HG03196 (cell line): ENCODE measurements around the gene PDXDC1.
"Not testable (repeated sequence)": the region's sequence is repeated elsewhere in the genome, so short reads cannot be mapped to it uniquely, and the experiment has no call there.

Experiments
- ATAC-seq: cut with Tn5 transposase; IDR thresholded peaks from one replicate; pipeline ENCODE4 v1.9.1; 2021; ENCODE audit not compliant: unreplicated experiment

The PDXDC1 gene

DNA sequence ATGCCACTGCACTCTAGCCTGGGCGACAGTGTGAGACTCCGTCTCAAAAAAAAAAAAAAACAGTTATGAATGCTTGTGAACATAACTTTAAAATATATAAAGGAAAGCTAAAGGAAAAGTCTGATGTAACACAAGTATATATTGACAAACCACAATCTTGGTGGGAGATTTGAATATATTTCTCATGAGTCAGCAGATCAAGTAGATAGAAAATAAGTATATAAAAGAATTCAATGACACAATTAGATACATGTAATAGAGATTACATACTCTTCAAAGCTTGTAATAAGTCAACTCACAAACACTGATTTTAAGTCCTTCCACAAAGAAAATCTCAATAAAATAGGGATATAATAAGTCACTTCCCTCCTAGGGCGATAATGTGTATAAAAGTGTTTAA, 40.8 kb downstream of the PDXDC1 start:
- not testable (repeated sequence) for ATAC-seq

DNA sequence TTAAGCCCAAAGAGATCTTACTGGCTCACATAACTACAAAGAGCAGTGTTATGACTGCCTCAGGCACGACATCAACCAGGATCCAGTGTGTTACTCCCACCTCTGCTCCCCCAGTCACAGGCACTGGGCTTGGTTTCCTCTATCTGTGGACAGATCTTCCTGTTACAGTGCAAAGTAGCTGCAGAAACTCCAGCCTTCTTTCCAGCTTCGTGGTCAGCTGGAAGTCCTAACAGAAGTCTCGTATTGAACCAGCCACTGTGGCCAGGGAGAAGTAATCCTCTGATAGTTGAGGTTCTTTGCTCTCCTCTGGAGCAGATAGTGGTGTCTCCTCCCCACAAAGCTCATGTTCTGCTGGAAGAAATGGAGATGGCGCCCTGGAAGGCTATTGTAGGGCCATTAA, 41.5 kb downstream of the PDXDC1 start:
- not testable (repeated sequence) for ATAC-seq

DNA sequence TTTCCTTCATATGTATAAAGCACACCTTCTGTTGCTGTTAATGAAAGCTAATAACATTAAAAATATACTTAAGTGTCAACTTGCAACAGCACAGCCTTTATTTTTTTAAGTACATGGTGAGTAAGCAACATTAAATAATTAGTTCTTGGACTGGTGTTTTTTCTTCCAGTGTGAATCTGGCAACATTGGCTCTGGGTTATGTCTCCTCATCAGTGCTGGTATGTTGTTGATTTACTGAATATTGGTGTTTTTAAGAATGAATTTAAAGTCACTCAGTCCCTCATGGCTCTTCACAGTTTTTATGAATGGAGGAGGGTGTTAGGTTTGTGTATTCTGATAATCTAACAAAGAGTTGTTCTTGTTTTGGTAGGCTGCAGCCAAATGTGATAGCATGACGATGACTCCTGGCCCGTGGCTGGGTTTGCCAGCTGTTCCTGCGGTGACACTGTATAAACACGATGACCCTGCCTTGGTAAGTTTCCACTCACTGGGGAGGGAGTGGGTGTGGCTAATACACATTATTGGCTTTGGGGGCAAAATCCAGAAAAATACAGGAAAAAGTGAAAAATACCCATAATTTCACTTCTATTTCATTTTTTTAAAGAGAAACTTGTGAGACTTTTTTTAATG, 42.2 kb downstream of the PDXDC1 start:
- ATAC-seq = not testable (repeated sequence)

DNA sequence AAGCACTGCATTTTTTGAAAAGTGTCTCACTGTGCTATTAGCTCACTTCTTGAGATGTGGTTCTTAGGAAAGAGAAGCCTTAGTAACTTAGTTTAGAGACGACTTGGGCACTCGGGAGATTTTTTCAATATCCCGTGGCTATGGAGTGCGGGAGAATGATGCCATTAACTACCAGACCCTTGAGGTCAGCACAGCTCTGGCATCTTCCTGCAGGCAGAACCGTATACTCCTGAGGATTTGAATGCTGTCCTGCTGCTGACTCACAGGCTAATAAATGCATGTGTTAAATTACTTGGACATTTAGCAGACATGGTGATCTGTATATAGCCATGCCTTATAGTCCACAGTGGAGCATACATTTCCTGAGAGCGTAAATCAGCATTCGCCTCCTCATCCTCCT, 46.6 kb downstream of the PDXDC1 start:
- not testable (repeated sequence) for ATAC-seq

DNA sequence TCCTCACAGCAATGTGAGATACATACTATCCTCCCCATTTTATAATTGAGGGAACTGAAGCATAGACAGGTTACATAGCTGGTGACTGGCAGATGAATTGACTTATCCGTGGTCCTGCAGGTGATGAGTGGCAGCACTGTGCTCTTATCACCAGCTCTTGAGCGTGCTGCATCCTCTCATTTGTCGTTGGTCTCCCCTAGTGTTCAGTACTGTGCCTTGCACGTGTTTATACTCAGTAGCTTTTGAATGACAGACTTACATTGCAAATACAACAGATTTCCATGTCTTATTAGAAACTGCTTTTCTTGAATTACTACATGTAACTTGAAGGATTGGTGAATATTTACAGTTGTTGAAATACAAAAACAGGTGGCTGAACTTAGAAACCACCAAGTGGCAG, 47.4 kb downstream of the PDXDC1 start:
- ATAC-seq = peak; percentile 46

DNA sequence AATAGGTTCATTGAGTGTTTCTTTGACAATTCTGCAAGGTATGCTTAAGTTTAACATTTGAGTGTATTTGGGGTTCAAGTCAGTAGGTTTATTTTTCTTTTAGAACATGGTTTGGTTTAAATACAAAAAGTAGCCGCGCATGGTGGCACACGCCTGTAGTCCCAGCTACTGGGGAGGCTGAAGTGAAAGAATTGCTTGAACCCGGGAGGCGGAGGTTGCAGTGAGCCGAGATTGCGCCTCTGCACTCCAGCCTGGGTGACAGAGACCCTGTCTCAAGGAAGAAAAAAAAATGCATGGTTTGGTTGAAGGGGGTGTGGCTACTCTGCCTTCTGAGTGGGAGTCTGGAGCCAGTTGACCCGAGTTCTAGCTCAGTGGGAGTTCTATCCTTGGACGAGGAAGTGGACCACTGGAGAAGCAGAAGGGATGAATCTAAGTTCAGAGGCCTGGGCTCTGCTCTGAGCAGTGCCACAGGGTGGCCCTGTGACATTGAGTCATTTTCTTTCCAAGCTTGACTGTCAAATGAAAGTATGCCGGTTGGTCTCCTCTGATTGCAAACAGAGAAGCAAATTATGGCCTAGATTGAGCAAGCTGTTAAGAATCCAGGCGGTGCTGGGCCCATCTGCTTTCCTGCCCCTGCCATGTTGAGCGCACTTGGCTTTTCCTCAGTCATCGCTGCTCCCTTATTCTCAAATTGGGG, 48.7 kb downstream of the PDXDC1 start:
- ATAC-seq = not testable (repeated sequence)

DNA sequence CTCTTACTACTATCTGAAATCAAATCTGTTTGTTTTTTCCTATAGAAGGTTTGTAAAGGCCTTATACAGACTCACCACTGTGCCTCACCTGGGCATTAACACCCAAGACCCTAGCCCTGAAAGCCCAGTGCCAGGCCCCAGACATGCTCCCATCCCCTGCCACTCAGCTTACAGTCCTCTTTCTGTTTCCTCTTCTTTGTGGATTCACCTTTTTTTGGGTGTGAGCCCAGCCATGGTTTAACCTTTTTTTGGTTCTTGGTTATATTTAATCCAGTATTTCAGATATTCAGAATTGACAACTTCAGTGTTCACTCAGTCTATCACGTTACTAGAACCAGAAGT, 50.0 kb downstream of the PDXDC1 start:
- ATAC-seq = not testable (repeated sequence)

DNA sequence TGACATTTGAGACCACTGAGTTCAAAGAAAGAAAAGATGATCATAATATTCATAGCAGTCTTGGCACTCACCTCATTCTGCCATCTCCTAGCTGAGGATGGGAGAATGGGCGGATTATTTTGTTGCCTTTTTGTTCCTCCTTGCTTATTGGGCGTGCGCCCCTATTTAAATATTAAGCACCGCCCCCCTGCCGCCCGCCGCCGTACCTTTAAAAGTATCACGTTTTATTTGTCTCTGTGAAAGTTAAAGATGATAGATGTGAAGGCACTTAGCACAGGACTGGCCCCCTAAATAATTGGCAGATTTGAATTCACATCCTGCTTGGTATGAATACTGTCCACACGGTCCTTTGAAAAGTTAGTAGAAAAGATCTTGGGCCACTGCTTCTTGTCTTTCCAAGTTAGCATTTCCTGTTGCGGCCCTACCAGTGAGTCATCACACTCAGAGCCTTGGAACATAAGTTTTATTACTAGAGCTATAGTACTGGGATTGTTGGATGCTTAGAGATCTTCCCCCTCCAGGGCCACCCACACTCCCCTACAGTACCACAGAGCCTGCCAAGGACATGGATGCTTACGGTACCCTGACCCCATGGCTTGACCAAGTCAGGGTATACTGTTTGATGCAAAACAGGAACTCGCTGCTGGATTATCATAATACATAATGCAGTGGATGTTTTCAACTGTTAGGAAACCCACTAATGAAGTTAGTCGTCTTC, 50.6 kb downstream of the PDXDC1 start:
- not testable (repeated sequence) for ATAC-seq

DNA sequence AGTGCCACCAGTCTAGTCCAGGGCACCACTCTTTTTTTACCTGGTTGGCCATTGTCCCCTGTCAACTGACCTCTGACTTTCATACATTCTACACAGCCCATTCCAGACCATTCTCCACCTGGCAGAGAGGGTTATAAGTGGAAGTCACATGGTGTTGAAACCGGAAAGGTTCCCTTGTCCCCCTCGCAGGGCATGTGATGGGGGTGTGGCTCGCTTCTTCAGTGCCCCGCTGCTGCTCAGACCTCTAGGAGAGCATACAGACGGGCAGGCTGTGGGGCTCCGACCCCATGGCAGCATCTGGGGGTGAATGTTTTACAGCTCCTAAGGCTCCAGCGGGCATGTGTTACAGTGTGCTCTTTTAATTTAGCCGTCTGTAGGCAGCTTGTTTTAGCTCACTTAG, 52.2 kb downstream of the PDXDC1 start:
- not testable (repeated sequence) for ATAC-seq

DNA sequence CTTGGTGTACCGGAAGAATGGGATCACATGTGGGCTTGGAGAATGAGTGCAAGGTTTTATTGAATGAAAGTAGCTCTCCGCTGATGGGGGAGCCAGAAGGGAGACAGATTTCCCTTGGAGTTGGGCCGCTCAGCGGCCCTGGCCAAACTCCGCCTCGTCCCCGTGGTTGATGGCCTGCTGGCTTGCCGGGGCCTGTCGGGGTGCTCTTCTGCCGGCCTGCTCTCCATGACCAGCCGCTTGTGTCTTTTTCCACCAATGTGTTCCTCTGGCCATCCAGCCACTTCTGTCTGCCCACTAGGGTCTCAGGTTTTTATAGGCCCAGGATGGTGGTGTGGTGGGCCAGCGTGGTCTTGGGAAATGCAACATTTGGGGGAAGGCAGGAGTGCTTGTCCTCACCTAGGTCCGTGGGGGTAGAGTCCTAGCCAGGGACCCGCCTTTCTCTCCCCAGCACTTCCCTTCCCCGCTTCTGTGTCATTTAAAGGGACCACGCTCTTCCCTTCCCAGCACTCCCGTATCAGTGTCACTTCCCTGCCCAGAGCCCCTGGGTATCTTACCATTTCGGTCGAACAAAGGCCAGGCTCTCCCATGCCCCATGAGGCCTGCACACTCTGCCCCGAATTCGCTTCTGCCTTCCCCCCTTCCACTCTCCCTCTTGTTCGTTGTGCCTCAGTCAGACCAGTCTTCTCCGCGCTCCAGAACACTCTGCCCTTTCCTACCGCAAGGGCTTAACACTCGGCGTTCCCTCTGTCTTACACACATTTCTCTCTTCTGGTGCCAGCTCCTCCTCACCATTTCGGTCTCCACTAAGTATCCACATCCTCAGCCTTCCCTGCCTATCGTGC, 52.9 kb downstream of the PDXDC1 start:
- not testable (repeated sequence) for ATAC-seq

DNA sequence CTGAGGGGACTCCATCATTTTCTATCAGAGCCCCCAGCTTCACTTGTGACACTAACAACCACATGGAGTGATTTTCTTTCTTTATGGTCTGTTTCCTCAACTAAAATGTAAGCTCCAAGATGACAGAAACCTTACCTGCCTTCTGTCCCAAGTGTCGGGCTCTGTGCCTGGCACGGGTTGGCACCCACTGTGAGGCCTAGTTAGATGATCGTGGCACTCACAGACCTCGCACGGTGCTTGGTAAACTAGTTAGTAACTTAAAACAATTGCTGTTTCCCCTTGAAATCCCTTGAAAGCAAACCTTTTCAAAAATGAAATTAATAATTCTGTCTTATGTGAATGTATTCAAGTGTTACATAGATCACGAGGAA, 53.5 kb downstream of the PDXDC1 start:
- not testable (repeated sequence) for ATAC-seq

DNA sequence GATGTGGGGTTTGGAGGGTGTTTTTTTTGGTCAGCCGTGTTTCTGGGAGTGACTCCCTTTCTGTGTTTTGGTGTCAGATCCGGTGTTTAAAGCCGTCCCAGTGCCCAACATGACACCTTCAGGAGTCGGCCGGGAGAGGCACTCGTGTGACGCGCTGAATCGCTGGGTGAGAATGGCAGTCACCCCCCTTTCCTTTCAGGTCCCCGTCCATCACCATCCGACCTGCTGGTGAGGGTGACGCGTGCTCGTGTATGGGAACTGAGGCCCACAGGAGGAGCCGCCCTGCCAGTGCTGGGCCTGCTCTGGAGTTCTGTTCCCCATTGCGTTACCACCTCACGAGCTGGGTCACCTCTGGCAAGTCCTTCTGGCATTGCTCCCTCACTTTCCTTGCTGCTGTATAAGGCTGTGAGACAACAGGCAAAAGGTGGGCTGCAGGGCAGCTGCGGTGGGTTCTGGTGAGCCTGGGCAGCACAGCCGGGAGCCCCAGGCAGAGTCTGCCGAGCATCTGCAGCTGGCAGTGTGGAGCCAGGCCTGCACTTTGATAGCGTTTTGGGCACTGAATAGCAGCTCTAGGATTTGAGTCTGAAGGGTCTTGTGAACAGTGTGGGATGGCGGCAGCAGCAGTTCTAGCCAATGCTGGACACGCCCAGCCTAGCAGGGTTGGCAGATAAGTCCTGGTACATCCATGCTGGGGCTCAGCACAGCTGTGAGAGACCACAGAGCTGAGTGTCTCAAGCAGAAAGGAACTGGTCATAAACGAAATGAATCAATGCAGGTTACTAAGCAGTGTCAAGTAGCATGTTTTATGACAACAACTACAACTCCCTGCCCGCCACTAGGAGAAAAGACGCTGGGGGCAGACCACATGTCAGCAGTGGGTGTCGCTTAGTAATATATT, 54.2 kb downstream of the PDXDC1 start:
- ATAC-seq = not testable (repeated sequence)

DNA sequence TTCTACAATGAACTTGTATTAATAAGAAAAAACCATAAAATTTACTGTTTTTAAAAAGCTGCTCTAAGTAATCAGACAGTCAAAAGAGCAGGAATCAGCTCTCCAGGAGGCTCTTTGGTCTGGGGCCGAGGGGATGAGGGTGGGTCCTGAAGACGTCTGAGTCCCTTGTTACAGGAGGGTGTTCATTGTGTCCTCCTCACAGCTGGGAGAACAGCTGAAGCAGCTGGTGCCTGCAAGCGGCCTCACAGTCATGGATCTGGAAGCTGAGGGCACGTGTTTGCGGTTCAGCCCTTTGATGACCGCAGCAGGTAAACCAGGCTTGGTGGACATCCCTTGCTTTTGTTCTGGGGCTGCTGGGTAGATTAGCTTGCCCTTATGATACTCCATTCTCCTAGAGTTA, 54.9 kb downstream of the PDXDC1 start:
- ATAC-seq = not testable (repeated sequence)

DNA sequence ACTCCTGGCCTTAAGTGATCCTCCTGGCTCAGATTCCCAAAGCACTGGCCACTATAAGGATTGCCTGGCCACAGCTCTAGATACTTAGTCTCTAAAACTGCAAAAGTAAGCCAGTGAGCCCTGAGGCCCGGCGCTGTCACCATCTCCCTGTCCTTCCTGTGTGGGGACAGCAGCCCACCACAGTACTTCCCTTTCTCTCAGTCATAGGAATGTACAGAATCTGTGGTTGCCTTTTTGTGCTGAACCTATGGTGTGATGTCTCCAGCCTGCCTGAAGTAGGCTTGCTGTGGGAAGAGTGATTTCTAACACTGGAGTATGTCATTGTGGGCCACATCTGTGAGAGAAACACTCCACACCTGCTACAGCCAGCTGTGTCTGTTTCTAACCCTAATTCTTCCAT, 56.4 kb downstream of the PDXDC1 start:
- ATAC-seq = no peak

DNA sequence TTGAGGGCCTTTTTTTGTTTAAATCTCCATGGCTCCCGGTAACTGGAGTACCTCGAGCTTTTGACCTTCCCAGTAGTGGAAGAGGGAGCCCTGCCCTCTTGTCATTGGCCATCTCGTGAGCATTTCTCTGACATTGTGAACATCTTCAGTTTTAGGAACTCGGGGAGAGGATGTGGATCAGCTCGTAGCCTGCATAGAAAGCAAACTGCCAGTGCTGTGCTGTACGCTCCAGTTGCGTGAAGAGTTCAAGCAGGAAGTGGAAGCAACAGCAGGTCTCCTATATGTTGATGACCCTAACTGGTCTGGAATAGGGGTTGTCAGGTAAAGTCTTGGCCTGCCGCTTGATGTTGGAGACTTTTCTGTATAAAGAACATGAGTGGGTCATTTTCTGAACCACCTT, 56.8 kb downstream of the PDXDC1 start:
- ATAC-seq = no peak

DNA sequence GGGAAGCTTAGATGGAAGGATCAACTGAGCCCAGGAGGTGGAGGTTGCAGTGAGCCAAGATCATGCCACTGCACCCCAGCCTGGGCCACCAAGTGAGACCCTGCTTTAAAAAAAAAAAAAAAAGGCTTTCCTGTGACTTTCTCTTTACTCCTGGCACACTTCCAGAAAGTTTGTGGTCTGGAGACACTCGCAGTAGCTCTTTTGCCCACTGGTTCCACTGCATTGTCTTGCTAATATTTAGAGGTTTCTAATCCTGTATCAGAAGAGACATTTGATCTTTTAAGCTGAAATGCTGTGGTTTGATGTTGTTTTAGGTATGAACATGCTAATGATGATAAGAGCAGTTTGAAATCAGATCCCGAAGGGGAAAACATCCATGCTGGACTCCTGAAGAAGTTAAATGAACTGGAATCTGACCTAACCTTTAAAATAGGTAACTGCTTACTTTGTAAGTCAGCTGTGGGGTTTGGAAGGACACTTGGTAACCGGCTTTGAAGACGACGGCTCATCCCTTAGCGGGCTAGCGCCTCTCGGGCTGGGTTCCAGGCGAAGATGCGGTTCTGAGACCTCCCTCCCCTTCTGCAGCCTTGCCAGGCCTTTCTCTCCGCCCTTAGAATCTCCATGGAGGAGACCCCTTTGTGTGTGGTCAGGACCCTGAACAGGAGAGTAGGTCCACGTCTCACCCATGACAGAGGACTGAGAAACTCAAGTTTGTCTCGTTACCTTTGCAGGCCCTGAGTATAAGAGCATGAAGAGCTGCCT, 57.9 kb downstream of the PDXDC1 start:
- ATAC-seq = no peak

DNA sequence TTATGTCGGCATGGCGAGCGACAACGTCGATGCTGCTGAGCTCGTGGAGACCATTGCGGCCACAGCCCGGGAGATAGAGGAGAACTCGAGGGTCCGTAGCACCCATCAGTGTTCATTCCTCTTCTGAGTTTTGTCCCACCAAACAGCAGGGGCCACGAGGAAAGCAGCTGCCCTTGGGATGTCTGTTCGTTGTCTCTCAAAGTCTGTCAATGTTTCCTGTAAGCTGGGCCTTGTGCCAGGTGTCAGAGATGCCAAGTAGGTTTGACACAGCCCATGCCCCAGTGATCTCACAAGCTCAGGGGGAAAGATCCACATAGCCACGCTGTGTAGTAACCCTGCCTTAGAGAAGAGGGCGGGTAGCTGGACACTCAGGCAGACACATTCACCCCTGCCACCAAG, 58.5 kb downstream of the PDXDC1 start:
- ATAC-seq = no peak

DNA sequence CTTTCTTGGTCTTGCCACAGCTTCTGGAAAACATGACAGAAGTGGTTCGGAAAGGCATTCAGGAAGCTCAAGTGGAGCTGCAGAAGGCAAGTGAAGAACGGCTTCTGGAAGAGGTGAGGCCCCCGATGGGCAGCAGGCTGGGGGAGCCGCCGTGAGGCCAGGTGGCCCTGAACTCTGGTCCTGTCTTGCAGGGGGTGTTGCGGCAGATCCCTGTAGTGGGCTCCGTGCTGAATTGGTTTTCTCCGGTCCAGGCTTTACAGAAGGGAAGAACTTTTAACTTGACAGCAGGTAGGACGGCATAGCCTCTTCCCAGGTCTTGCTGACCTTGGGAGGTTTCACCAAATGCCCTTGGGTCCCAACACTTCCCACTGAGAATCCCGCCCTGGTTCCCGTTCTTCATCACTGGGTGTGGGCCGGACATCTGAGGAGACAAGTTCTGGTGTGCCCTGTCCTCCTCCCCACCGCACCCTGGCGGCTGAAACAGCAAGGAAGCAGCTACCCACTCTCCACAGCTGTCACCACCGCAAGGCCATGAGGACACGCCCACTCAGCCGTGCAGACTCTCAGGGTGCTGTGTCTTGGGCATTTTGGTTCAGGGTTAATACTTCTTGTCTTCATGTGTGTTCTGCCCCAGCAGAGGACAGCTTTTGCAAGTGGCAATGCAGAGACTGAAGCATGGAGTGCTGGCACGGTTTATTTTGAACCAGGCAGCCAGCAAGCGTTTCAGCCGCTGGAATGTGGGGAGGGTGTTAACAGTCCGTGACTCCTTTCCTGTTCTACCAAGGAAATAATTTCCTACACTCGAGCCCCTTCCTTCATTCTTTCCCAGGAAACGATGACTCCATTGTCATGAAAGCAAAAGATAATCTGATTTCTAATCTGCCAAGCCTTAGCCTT, 59.7 kb downstream of the PDXDC1 start:
- ATAC-seq = no peak
